ENCODE data around the gene LYRM7. TPM values are rescaled to one million over a fixed set of nuclear protein-coding genes. Genes with fewer than 3 reads are reported as not detected.
"Not testable (repeated sequence)": the region's sequence is repeated elsewhere in the genome, so short reads cannot be mapped to it uniquely, and the experiment has no call there.

Gene LYRM7
- total RNA-seq, 1 experiment from 2014 or later: 8.2 TPM

- no peak for DNase-seq (ENCODE audit: low spot score)
Measured at GRCh38 chr5:131221008-131221703, 50.4 kb downstream of the LYRM7 start.

GRCh38 chr5:131221888-131222287 lies 51.1 kb downstream of the LYRM7 start:
- DNase-seq (ENCODE audit: low spot score): no peak

GRCh38 chr5:131222731-131223130 lies 52.0 kb downstream of the LYRM7 start:
- no peak for DNase-seq (ENCODE audit: low spot score)

GRCh38 chr5:131223751-131224386 lies 53.1 kb downstream of the LYRM7 start:
- no peak for DNase-seq (ENCODE audit: low spot score)

GRCh38 chr5:131224387-131225201 lies 53.9 kb downstream of the LYRM7 start:
- no peak for DNase-seq (ENCODE audit: low spot score)

GRCh38 chr5:131225282-131225974 lies 54.7 kb downstream of the LYRM7 start:
- no peak for DNase-seq (ENCODE audit: low spot score)

GRCh38 chr5:131226899-131227298 lies 56.2 kb downstream of the LYRM7 start:
- no peak for DNase-seq (ENCODE audit: low spot score)

GRCh38 chr5:131228646-131229045 lies 57.9 kb downstream of the LYRM7 start:
- DNase-seq (ENCODE audit: low spot score): no peak

- no peak for DNase-seq (ENCODE audit: low spot score)
Measured at GRCh38 chr5:131229623-131230022, 58.9 kb downstream of the LYRM7 start.

GRCh38 chr5:131230406-131230805 lies 59.7 kb downstream of the LYRM7 start:
- DNase-seq (ENCODE audit: low spot score): no peak

GRCh38 chr5:131239686-131240085 lies 68.9 kb downstream of the LYRM7 start:
- no peak for DNase-seq (ENCODE audit: low spot score)

- no peak for DNase-seq (ENCODE audit: low spot score)
Measured at GRCh38 chr5:131242728-131243255, 72.0 kb downstream of the LYRM7 start.

GRCh38 chr5:131245312-131245711 lies 74.6 kb downstream of the LYRM7 start:
- no peak for DNase-seq (ENCODE audit: low spot score)

- no peak for DNase-seq (ENCODE audit: low spot score)
Measured at GRCh38 chr5:131245948-131246347, 75.2 kb downstream of the LYRM7 start.

- DNase-seq (ENCODE audit: low spot score): no peak
Measured at GRCh38 chr5:131246504-131246903, 75.8 kb downstream of the LYRM7 start.

- DNase-seq (ENCODE audit: low spot score): no peak
Measured at GRCh38 chr5:131250751-131251475, 80.2 kb downstream of the LYRM7 start.

- no peak for DNase-seq (ENCODE audit: low spot score)
Measured at GRCh38 chr5:131252824-131253171, 82.1 kb downstream of the LYRM7 start.

GRCh38 chr5:131254025-131254424 lies 83.3 kb downstream of the LYRM7 start:
- not testable (repeated sequence) for DNase-seq (ENCODE audit: low spot score)

- DNase-seq (ENCODE audit: low spot score): no peak
Measured at GRCh38 chr5:131254741-131255140, 84.0 kb downstream of the LYRM7 start.

Measured in H4 (cell line).